ENCODE data around the gene HCK.

Gene HCK

GRCh38 chr20:32098786-32099185, 46.7 kb downstream of the HCK start:
- H3K9ac ChIP-seq (ENCODE audit: low read length): no peak overlapping the region
- H3K9me3 ChIP-seq (replicated peaks; ENCODE audit: insufficient read depth, low read length): no peaks in the 10 kb centered on the region
- no peaks in the 10 kb centered on the region for H3K4me1 ChIP-seq (ENCODE audit: low read length)
- no peak overlapping the region for H2AFZ ChIP-seq (ENCODE audit: low read length)
- no peaks in the 10 kb centered on the region for H3K79me2 ChIP-seq (ENCODE audit: low read length)
- no peak overlapping the region for H3K27ac ChIP-seq (ENCODE audit: low read length)
- no peaks in the 10 kb centered on the region for H4K20me1 ChIP-seq (ENCODE audit: insufficient read depth, low read length)
- no peaks in the 10 kb centered on the region for H3K9me2 ChIP-seq (replicated peaks; ENCODE audit: insufficient read depth, low read length)
- H3K4me3 ChIP-seq (ENCODE audit: low read length): no peak overlapping the region
- TF ChIP-seq CTCF (IDR thresholded peaks at IDR 0.05; ENCODE audit: low read length) (no peak), EZH2phosphoT487 (IDR thresholded peaks at IDR 0.05; ENCODE audit: low read length) (no peak), EZH2 (optimal IDR thresholded peaks at IDR 0.05; ENCODE audit: low read depth, low read length) (no peak)
- no peaks in the 10 kb centered on the region for H3K36me3 ChIP-seq (replicated peaks; ENCODE audit: insufficient read depth, low read length)
- H3K27me3 ChIP-seq (replicated peaks; ENCODE audit: insufficient read depth, low read length): peaks cover 52% of the 10 kb centered on the region
- no peak overlapping the region for H3K4me2 ChIP-seq (ENCODE audit: low read depth, low read length)
- DNase-seq: no peak
- H3F3A ChIP-seq (ENCODE audit: insufficient read depth, low read length): no peaks in the 10 kb centered on the region

DNA sequence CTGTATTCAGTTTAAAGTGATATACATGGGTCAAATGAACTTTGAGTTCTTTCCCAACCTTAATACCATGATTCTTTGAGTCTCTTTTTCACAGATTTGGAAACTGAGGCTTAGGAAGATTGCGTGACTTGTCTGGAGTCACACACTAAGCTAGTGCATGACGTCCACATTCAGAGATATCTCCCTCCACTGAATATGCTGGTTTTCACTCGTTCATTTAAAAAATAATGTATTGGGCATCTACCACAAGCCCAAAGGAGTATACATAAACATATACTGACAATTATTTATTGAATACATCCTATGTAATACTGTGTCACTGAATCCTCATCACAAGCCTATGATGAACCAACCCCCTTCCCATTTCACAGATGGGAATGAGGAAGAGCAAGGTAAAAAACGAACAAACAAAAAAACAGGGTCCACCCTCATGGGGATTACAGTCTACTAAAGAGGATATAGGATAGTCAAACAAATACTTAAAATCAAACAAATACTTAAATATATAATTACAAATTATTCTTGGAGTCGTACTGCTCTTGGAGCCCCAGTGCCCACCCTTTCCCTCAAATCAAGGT, 56.9 kb downstream of the HCK start:
- peaks cover 7% of the 10 kb centered on the region for H3K27me3 ChIP-seq (replicated peaks; ENCODE audit: insufficient read depth, low read length)
- peak overlapping the region; percentile 87; the same call in 1 of the 2 replicates for H3K4me2 ChIP-seq (ENCODE audit: low read depth, low read length)
- TF ChIP-seq EZH2 (optimal IDR thresholded peaks at IDR 0.05; ENCODE audit: low read depth, low read length) (no peak), CTCF (IDR thresholded peaks at IDR 0.05; ENCODE audit: low read length) (no peak), EZH2phosphoT487 (IDR thresholded peaks at IDR 0.05; ENCODE audit: low read length) (no peak)
- H4K20me1 ChIP-seq (ENCODE audit: insufficient read depth, low read length): peaks cover 5% of the 10 kb centered on the region; the same call in 1 of the 2 replicates
- no peak overlapping the region; the same call in 1 of the 2 replicates for H3K27ac ChIP-seq (ENCODE audit: low read length)
- no peaks in the 10 kb centered on the region for H3K36me3 ChIP-seq (replicated peaks; ENCODE audit: insufficient read depth, low read length)
- H2AFZ ChIP-seq (ENCODE audit: low read length): peak overlapping the region; percentile 87
- H3F3A ChIP-seq (ENCODE audit: insufficient read depth, low read length): peaks cover 7% of the 10 kb centered on the region
- no peak for DNase-seq
- H3K4me3 ChIP-seq (ENCODE audit: low read length): no peak overlapping the region
- H3K79me2 ChIP-seq (ENCODE audit: low read length): peaks cover 44% of the 10 kb centered on the region
- H3K9ac ChIP-seq (ENCODE audit: low read length): no peak overlapping the region
- H3K4me1 ChIP-seq (ENCODE audit: low read length): peaks cover 13% of the 10 kb centered on the region
- no peaks in the 10 kb centered on the region for H3K9me2 ChIP-seq (replicated peaks; ENCODE audit: insufficient read depth, low read length)
- H3K9me3 ChIP-seq (replicated peaks; ENCODE audit: insufficient read depth, low read length): no peaks in the 10 kb centered on the region

- Histone ChIP-seq H3K27me3 (replicated peaks; ENCODE audit: insufficient read depth, low read length) (peaks cover 2% of the 10 kb centered on the region; the same call in 1 of the 2 replicates), H3K27ac (ENCODE audit: low read length) (peak within 1 kb of the TSS; percentile 80), H3K4me2 (ENCODE audit: low read depth, low read length) (peak within 1 kb of the TSS; percentile 87), H3K9ac (ENCODE audit: low read length) (peak within 1 kb of the TSS; percentile 92), H3K9me2 (replicated peaks; ENCODE audit: insufficient read depth, low read length) (no peaks in the 10 kb centered on the region), H4K20me1 (ENCODE audit: insufficient read depth, low read length) (peaks cover 8% of the 10 kb centered on the region; the same call in 1 of the 2 replicates), H3K9me3 (replicated peaks; ENCODE audit: insufficient read depth, low read length) (no peaks in the 10 kb centered on the region), H3K4me1 (ENCODE audit: low read length) (peaks cover 13% of the 10 kb centered on the region), H3K4me3 (ENCODE audit: low read length) (peak within 1 kb of the TSS; percentile 78), H3K79me2 (ENCODE audit: low read length) (peaks cover 51% of the 10 kb centered on the region), H3F3A (ENCODE audit: insufficient read depth, low read length) (peaks cover 7% of the 10 kb centered on the region), H2AFZ (ENCODE audit: low read length) (peak within 1 kb of the TSS; percentile 87), H3K36me3 (replicated peaks; ENCODE audit: insufficient read depth, low read length) (no peaks in the 10 kb centered on the region)
- no peak for TF ChIP-seq EZH2phosphoT487 (IDR thresholded peaks at IDR 0.05; ENCODE audit: low read length)
- TF ChIP-seq EZH2 (optimal IDR thresholded peaks at IDR 0.05; ENCODE audit: low read depth, low read length): no peak
- peak; percentile 94 for DNase-seq
Observed at GRCh38 chr20:32109392-32110172, 57.5 kb downstream of the HCK start, which contains the start of gene TM9SF4. TSS of gene TM9SF4 (plus strand) at chr20:32109714. CDS start at chr20:32109741, 27 bp downstream.
